Measurements from ENCODE around the gene ADCYAP1R1.
A peak's percentile ranks its signal among the peaks of the same experiment; 100 is the strongest.

ADCYAP1R1 gene

GRCh38 chr7:31051598-31052486 is at the start of gene ADCYAP1R1:
TSS of gene ADCYAP1R1 (plus strand) at chr7:31052308. CDS start at chr7:31063265, 10,957 bp downstream.
- DNase-seq = peak; percentile 57 to 66

- DNase-seq = no peak
These were observed 49.0 kb upstream of the ADCYAP1R1 start for GRCh38 chr7:31003097-31003496.

GRCh38 chr7:31003721-31004120 is 48.4 kb upstream of the ADCYAP1R1 start:
- DNase-seq = no peak

GRCh38 chr7:31004393-31004792 is 47.7 kb upstream of the ADCYAP1R1 start:
- DNase-seq = no peak

- no peak for DNase-seq
These were observed 45.3 kb upstream of the ADCYAP1R1 start for GRCh38 chr7:31006857-31007256.

- DNase-seq = no peak
These were observed 44.5 kb upstream of the ADCYAP1R1 start for GRCh38 chr7:31007634-31008033.

- DNase-seq = no peak
These were observed 37.3 kb upstream of the ADCYAP1R1 start for GRCh38 chr7:31014826-31015225.

- no peak for DNase-seq
These were observed 35.0 kb upstream of the ADCYAP1R1 start for GRCh38 chr7:31017032-31017675.

GRCh38 chr7:31017721-31018120 is 34.4 kb upstream of the ADCYAP1R1 start:
- DNase-seq = no peak

GRCh38 chr7:31019509-31019908 is 32.6 kb upstream of the ADCYAP1R1 start:
- DNase-seq = no peak

- DNase-seq = no peak
These were observed 31.9 kb upstream of the ADCYAP1R1 start for GRCh38 chr7:31020161-31020560.

GRCh38 chr7:31020652-31021051 is 31.5 kb upstream of the ADCYAP1R1 start:
- no peak for DNase-seq

GRCh38 chr7:31022117-31022516 is 30.0 kb upstream of the ADCYAP1R1 start:
- no peak for DNase-seq

- DNase-seq = no peak
These were observed 29.4 kb upstream of the ADCYAP1R1 start for GRCh38 chr7:31022726-31023125.

- DNase-seq = no peak
These were observed 28.2 kb upstream of the ADCYAP1R1 start for GRCh38 chr7:31023877-31024276.

- no peak for DNase-seq
These were observed 24.7 kb upstream of the ADCYAP1R1 start for GRCh38 chr7:31027161-31027965.

GRCh38 chr7:31028006-31028405 is 24.1 kb upstream of the ADCYAP1R1 start:
- no peak for DNase-seq

- no peak for DNase-seq
These were observed 23.6 kb upstream of the ADCYAP1R1 start for GRCh38 chr7:31028417-31028992.

GRCh38 chr7:31029251-31030042 is 22.7 kb upstream of the ADCYAP1R1 start:
- DNase-seq = no peak

- no peak for DNase-seq
These were observed 18.3 kb upstream of the ADCYAP1R1 start for GRCh38 chr7:31033674-31034300.

GRCh38 chr7:31036924-31037323 is 15.2 kb upstream of the ADCYAP1R1 start:
- no peak for DNase-seq

GRCh38 chr7:31043051-31043471 is 9.0 kb upstream of the ADCYAP1R1 start:
- no peak for DNase-seq
